Measurements from ENCODE around the gene PCNX3.

Gene PCNX3

GRCh38 chr11:65598258-65598699, 17.3 kb upstream of the PCNX3 start:
- TF ChIP-seq POLR2A (IDR thresholded peaks at IDR 0.05; ENCODE audit: low read length) (no peak), GATA1 (IDR thresholded peaks at IDR 0.05; ENCODE audit: low read depth, low read length) (no peak)

GRCh38 chr11:65599216-65599954, 16.2 kb upstream of the PCNX3 start:
- DNase-seq = no peak
- TF ChIP-seq GATA1 (IDR thresholded peaks at IDR 0.05; ENCODE audit: low read depth, low read length) = no peak
- TF ChIP-seq POLR2A (IDR thresholded peaks at IDR 0.05; ENCODE audit: low read length) = no peak

More at GRCh38 chr11:65598258-65598699, 17.3 kb upstream of the PCNX3 start:
- DNase-seq = no peak

- no peak for DNase-seq
- TF ChIP-seq GATA1 (IDR thresholded peaks at IDR 0.05; ENCODE audit: low read depth, low read length) (no peak), POLR2A (IDR thresholded peaks at IDR 0.05; ENCODE audit: low read length) (no peak)
Measured at GRCh38 chr11:65599955-65600246, 15.7 kb upstream of the PCNX3 start.

GRCh38 chr11:65604258-65604657, 11.3 kb upstream of the PCNX3 start:
- TF ChIP-seq POLR2A (IDR thresholded peaks at IDR 0.05; ENCODE audit: low read length) (no peak), GATA1 (IDR thresholded peaks at IDR 0.05; ENCODE audit: low read depth, low read length) (no peak)
- no peak for DNase-seq

- TF ChIP-seq GATA1 (IDR thresholded peaks at IDR 0.05; ENCODE audit: low read depth, low read length) = no peak
- no peak for TF ChIP-seq POLR2A (IDR thresholded peaks at IDR 0.05; ENCODE audit: low read length)
- peak; percentile 51 to 57 for DNase-seq
Measured at GRCh38 chr11:65606876-65607613, 8.5 kb upstream of the PCNX3 start.

GRCh38 chr11:65607614-65608426, 7.8 kb upstream of the PCNX3 start:
- no peak for TF ChIP-seq POLR2A (IDR thresholded peaks at IDR 0.05; ENCODE audit: low read length)
- TF ChIP-seq GATA1 (IDR thresholded peaks at IDR 0.05; ENCODE audit: low read depth, low read length) = no peak
- DNase-seq = no peak

- DNase-seq = peak; percentile 66 to 70
- TF ChIP-seq POLR2A (IDR thresholded peaks at IDR 0.05; ENCODE audit: low read length) = no peak
- no peak for TF ChIP-seq GATA1 (IDR thresholded peaks at IDR 0.05; ENCODE audit: low read depth, low read length)
Measured at GRCh38 chr11:65609229-65609628, 6.3 kb upstream of the PCNX3 start.

GRCh38 chr11:65609665-65610064, 5.9 kb upstream of the PCNX3 start:
- DNase-seq = no peak
- TF ChIP-seq GATA1 (IDR thresholded peaks at IDR 0.05; ENCODE audit: low read depth, low read length) = no peak
- TF ChIP-seq POLR2A (IDR thresholded peaks at IDR 0.05; ENCODE audit: low read length) = no peak

- no peak for DNase-seq
- TF ChIP-seq GATA1 (IDR thresholded peaks at IDR 0.05; ENCODE audit: low read depth, low read length) (no peak), POLR2A (IDR thresholded peaks at IDR 0.05; ENCODE audit: low read length) (no peak)
Measured at GRCh38 chr11:65610404-65610803, 5.2 kb upstream of the PCNX3 start.

GRCh38 chr11:65611028-65611757, 4.4 kb upstream of the PCNX3 start:
- no peak for DNase-seq

GRCh38 chr11:65611758-65612603, 3.6 kb upstream of the PCNX3 start:
- TF ChIP-seq GATA1 (IDR thresholded peaks at IDR 0.05; ENCODE audit: low read depth, low read length) (no peak), POLR2A (IDR thresholded peaks at IDR 0.05; ENCODE audit: low read length) (no peak)
- DNase-seq = no peak

More at GRCh38 chr11:65611028-65611757, 4.4 kb upstream of the PCNX3 start:
- TF ChIP-seq POLR2A (IDR thresholded peaks at IDR 0.05; ENCODE audit: low read length) = no peak
- no peak for TF ChIP-seq GATA1 (IDR thresholded peaks at IDR 0.05; ENCODE audit: low read depth, low read length)

- no peak for DNase-seq
- TF ChIP-seq GATA1 (IDR thresholded peaks at IDR 0.05; ENCODE audit: low read depth, low read length) (no peak), POLR2A (IDR thresholded peaks at IDR 0.05; ENCODE audit: low read length) (no peak)
Measured at GRCh38 chr11:65612691-65613090, 2.9 kb upstream of the PCNX3 start.
